ENCODE data around the gene CNTNAP2.

DNA sequence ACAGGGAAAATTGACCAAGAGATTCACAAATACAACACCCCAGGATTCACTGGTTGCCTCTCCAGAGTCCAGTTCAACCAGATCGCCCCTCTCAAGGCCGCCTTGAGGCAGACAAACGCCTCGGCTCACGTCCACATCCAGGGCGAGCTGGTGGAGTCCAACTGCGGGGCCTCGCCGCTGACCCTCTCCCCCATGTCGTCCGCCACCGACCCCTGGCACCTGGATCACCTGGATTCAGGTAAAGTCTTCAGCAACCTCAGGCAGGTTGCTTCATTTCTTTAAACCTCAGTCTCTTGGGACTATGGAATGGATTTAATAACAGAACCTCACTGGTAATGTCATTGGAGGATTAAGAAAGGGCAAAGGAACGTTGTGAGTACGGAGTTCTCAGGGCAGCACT lies 2267.1 kb downstream of the CNTNAP2 start:
- TF ChIP-seq, protein P1, sequence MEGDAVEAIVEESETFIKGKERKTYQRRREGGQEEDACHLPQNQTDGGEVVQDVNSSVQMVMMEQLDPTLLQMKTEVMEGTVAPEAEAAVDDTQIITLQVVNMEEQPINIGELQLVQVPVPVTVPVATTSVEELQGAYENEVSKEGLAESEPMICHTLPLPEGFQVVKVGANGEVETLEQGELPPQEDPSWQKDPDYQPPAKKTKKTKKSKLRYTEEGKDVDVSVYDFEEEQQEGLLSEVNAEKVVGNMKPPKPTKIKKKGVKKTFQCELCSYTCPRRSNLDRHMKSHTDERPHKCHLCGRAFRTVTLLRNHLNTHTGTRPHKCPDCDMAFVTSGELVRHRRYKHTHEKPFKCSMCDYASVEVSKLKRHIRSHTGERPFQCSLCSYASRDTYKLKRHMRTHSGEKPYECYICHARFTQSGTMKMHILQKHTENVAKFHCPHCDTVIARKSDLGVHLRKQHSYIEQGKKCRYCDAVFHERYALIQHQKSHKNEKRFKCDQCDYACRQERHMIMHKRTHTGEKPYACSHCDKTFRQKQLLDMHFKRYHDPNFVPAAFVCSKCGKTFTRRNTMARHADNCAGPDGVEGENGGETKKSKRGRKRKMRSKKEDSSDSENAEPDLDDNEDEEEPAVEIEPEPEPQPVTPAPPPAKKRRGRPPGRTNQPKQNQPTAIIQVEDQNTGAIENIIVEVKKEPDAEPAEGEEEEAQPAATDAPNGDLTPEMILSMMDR (IDR thresholded peaks at IDR 0.05) = no peak
- TF ChIP-seq POLR2A (IDR thresholded peaks at IDR 0.05) = no peak
